Dedifferentiated amniotic fluid mesenchymal stem cell (primary cell): Measurements from ENCODE around the gene MRPL50.

ENCODE experiments used
- DNase-seq: peaks from one replicate; pipeline ENCODE4 v3.0.0-alpha.2; 2016; ENCODE audit errors: extremely low spot score

Gene MRPL50

DNA sequence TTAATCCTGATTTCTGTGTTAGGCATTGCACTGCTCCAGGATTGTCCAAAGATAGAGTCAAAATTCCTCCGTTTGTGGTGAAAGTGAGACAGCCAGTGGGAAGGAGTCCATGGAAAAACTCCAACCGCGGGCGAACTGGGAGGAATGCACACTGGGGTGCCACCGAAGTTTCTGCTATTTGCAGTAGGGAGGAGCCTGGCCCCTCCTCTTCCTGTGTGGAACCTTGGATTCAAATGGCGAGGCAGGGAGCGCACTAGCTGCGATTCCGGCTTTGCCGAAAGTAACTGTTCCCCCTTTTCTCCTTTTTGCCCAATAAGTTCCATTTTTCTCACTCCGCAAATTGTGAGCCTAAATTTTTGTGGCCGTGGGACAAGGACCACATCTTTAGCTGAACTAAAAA is 22.9 kb downstream of the MRPL50 start:
- no peak for DNase-seq

DNA sequence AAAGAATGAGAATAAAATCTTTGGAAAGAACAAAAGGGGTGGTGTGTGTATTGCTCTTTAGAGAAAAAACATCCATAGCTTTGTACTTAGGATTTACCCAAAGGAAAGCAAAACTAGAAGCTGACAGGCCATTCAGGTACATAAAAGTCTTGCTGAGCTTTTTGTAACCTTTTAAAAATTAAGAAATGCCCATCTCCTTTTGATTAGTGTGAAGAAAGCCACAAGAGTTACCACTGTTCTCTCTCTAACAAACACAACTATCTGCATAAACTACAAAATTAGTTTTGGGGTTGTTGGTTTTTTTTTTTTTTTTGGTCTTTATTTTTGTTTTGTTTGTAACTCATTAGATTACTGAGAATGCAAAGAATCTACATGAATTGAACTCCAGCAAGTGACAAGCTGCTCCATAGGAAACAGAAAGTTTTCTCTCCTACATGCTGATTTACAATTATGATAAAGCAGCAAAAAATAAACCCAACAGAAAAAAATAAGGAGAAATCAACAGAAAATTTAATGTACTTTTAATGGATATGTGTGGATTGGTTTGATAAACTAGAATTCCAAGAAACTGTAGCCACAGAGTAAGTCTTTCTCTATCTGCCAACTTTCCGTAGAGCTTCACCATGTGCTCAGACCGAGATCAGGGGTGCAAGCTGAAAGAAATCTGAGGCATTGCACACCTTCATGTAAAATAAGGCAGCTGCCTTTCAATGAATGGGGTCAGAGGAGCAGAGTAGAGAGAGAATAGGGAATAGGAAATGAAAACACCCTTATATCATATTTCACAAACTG is 25.9 kb downstream of the MRPL50 start:
- DNase-seq: no peak

DNA sequence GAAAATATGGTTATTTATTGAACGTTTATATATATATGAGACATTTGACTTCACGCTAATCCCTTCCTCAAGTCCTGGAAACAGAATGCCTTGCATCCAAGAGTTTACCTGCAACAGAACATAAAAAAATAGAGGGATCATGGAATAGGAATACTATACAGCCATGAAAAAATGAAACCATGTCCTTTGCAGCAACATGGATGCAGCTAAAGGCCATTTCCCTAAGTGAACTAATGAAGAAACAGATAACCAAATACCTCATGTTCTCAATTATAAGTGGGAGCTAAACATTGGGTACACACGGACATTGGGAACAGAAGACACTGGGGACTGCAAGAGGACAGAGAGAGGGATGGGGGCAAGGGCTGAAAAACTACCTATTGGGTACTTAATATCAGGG is 26.6 kb downstream of the MRPL50 start:
- no peak for DNase-seq

DNA sequence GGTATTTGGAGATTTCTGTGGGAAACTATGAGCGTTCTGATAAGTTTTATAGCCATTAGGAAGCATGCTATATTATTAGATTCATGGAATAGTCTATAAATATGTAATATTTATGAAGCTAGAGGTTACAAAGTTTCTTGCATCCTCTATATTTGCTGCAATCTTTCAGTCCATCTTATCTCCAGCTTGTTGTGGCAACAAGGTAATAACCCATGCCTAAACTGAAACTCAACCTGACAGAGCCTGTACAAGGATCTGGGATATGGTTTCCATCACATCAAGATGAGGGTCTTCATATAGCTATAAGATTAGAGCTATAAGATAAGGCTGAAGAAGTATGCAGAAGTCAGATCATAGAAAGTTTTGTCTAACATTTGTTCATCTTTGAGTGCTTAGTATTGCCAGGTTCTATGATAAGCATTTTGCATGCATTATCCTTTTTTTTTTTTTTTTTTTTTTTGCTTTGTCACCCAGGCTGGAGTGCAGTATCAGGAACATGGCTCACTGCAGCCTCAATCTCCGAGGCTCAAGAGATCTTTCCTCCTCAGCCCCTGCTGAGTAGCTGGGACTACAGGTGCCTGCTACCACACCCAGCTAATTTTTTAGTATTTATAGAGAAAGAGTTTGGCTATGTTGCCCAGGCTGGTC is 28.4 kb downstream of the MRPL50 start:
- no peak for DNase-seq

DNA sequence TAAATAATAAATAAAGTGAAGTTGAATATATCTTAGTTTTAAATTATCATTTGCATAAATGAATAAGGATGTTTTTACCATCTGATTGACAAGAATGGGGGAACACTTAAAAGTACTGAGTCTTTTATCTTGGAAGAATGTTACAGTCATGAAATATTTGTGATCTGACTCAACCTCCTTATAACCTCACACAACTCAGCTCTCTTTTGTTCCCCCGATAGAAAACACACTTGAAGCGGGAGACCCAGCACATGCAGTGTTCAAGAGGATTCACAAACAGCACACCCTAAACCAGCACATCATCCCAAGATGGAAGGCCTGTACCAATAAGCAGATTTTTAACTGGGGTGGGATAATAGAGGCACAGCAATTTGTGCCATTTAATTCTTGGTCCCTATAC is 29.1 kb downstream of the MRPL50 start:
- DNase-seq: no peak

DNA sequence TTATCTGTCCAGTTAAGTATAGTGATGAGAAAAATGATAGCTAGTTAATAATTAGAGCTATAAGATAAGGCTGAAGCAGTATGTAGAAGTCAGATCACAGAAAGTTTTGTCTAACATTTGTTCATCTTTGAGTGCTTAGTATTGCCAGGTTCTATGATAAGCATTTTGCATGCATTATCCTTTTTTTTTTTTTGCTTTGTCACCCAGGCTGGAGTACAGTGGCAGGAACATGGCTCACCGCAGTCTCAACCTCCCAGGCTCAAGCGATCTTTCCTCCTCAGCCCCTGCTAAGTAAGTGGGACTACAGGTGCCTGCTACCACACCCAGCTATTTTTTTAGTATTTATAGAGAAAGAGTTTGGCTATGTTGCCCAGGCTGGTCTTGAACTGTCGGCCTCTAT is 31.1 kb downstream of the MRPL50 start:
- DNase-seq: no peak

DNA sequence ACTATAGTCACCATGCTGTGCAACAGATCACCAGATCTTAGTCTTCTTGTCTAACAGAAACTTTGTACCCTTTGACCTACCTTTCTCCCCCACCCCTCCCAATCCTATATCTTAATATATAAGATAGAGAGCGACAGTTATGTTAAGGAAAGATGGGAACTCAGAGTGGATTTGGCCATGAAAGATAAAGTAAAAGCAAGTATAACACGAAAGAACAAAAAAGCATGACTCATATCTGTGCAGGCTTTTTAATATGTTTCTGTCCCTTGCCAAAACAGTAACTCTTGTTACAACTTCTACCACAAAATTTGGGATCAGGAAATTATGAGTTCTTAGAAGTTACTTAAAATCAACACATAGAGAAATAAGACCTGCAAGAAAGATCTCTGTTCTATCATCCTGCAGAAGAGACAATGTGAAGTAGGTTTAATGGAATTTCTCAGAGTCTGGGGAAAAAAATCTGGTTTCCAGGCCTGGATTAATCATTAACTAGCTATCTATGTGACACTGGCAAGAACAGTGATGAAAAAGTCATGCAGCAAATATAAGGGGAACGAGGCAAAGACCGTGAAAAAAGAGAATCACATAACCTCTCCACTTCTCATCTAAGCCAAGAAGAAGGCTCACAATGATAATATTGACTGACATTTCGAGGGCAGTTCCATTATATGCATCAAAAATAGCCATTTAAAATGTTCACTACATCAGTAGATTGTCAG is 32.2 kb downstream of the MRPL50 start:
- no peak for DNase-seq

DNA sequence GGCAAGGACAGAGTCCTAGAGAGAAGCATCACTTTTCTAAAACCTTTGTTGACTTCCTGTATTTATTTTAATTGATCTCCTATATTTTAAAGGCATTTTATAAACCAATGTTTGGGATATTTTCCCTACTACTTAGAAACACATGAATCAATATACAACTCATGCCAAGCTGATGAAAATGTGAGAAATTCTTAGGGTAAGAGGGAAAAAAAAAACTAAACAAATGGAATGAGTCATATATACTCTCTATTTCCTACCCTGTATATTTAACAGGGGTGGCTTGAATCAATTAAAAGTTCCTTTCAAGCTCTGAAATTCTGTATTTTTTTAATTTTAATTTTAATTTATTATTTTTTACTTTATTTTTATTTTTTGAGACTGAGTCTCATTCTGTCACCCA is 33.2 kb downstream of the MRPL50 start:
- DNase-seq: peak; percentile 15

DNA sequence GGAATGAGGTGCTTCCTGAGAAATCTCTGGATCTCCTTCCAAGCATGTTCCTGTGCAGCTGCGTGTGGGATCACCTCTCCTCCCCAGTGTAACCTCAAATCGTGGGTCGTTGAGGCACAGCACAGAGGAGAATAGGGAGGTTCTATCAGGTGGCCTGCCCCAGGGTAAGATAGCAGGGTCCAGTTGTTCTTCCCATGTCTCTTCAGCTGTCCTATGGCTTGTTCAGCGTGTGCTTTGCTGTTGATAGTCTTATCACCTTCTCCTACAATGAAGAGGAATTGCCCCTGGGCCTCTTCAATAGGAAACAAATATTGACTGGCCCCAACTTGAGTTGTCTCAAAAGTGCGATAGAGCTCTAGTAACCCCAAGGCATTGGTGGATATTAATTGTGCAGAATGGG is 36.0 kb downstream of the MRPL50 start:
- DNase-seq: no peak

DNA sequence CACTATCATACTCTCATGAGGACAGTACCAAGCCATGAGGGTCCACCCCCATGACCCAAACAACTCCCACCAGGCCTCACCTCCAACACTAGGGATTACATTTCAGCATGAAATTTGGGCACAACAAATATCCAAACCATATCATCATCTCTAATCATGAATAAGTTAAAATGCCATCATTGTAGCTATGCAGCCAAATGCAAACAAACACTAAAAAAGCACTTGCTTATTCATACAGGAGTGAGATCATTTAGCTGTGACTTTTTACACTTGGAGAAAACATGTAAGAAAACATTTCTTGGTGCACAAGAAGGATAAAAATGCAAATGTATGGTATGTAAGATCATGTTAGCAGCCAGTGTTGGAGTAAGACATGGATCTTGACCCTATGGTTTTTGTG is 37.8 kb downstream of the MRPL50 start:
- DNase-seq: no peak

DNA sequence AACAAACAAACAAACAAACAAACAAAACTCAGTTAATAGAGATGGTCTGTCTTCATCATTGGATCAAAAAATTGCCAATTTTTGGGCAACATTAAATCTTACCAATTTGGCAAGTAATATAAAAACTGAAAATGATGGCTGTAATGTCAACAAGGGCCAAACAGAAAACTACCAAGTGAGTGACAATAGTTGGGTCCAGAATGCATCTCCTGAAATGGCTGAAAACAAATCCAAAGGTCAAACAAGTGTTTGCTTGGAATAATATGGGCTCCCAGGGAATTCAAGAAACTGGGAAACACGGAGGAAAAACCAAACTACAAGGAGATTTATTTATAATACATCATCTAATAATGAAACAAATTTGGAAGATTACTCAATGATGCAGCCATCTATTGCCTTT is 38.7 kb downstream of the MRPL50 start:
- DNase-seq: no peak

DNA sequence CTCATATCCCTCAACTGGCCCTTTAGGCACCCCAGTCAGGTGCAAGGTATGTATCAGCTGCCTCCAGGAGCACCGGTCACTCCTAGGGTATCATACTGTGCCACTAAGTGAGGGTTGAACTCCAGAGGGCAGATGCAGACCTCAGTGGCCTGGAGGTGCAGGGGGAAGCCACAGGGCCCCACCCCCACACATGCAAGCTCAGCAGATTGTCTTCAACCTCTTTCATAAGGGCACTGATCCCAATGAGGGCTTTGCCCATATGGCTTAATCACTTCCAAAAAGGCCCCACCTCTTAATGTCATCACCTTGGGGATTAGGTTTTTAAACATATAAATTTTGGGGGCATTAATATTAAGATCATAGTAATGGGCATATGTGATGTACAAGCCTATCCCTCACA is 41.8 kb downstream of the MRPL50 start:
- DNase-seq: no peak

DNA sequence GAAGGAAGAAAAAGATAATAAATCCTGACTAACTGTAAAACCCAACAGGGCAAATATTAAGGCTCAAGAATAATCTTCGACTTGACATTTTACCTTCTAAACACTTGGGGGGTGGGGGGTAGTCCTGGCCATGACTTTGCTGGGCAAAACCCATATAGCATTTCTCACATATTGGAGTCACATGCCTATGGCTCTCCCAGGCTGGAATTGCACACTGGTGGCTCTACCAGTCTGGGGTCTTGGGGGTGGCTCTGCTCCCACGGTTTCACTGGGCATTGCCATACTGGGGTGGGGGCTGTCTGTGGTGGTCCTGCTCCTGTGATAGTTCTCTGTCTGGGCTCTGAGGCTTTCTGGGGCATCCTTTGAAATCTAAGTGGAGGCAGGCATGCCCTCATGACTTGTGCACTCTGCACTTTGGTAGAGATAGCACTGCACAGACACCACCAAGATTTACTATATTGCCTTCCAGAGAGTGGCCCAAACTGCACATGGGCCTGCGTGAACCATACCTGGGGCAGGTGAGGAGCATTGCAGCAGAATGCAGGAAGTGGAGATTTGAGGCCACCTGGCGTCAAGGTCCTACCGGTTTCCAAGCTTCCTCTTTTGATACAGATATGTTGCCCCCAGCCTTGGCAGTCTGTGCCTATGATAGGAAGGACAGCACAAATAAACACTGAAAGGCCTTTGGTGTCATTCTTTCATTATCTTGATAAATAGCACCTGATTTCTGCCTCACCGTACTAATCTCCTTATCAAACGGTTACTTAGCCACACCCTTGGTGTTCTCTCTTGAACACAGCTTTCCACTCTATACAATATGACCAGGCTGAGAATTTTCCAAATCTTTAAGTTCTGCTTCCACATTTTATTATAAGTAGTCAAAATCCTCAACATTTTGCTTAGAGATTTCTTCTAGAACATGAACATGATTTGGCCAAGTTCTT is 43.4 kb downstream of the MRPL50 start:
- no peak for DNase-seq

DNA sequence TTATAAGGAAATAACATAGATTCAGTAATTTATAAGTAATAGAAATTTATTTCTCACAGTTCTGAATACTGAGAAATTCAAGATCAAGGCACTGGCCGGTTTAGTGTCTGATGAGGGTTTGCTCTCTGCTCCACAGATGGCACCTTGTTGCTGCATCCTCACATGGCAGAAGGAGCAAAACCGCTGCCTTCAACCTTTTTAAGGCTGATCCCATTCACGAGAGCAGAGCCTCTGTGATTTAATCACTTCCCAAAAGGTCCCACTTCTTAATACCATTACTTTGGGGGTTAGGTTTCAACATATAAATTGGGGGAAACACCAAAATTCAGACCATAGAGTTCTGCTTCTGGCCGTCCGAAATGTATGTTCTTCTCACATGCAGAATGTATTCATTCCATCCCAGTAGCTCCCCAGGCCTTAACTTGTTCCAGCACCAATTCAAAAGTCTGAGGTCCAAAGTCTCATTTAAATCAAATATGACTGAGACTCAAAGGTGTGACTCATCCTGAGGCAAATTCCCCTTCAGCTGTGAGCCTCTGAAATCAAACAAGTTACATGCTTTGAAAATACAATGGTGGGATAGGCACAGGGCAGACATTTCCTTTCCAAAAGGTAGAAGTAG is 44.2 kb downstream of the MRPL50 start:
- no peak for DNase-seq

DNA sequence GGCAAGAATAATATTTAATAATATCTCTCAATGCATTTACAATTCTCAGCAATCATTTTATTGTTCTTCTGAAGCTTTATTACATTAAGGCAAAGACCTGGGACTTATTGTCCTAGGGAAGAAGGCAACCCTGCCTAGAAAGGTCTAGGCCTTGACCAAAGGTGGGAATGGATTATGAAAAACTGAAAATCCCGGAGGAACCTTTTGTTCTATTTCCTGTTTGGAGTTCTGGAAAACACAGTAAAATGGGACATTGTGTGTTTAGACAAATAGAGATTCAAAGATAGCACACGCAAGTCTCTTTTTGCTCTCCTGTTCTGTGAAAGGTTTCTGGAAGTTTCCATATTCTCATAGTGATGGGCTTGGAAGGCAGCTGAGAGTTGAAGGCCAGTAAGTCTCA is 44.7 kb downstream of the MRPL50 start:
- DNase-seq: no peak

DNA sequence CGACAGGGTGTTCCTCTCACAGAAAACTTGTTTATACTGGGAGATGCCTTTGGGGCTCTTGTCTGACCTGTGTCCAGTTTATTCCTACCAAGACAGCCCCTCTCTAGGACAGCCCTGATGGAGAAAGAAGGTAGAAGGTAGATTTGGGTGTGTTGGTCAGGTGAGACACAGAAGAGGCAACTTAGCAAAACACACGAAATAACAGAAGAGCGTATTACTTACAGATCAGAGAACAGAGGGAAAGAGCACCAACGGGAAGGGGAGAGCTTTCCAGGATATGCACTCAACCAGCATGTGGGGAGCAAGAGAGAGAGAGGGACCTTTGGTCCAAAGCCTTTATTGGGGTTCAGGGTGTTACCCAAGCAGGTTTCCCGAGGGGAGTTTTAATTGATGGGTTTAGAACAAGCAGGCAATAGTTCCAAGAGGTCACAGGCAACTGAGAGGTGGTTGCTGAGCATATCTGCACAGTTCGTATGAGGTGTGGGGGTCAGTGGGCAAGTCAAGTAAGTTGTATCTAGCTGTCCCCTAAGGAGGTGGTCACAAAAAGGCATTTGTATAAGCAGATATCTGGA is 45.4 kb downstream of the MRPL50 start:
- DNase-seq: no peak

DNA sequence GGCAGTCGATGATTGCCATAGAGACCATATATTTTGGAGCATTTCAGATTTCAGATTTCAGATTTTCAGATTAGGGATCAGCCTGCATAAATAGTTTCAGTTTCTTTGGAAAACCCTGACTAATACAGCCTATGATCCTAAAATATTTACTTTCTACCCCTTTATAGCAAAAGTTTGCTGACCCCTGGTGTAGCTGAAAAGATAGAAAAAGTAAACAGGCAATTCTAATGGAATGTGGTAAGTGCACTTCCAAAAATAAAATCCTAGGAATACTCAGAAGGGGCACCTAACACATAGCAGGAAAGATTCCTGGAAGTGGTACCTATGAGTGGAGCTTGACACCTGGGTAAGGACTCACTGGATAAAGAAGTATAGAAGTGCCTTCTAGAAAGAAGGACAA is 48.1 kb downstream of the MRPL50 start:
- DNase-seq: no peak

DNA sequence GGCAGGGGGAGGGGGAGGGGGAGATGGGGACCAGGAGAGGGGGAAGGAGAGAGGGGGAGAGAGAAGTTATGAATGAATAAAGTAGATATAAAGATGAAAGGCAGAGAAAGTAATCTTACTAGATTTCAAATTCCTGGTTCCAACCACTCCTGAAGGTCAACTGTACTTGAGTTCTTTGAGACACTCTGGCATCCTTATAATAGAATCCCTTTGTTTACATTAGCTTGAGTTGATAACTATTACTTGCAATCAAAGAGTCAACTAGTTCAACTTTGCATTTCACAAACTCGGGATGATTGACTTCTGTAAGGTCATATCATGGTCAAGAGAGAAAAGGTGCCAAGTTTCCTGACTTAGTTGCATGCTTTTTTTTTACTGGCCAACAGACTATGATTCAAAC is 55.8 kb downstream of the MRPL50 start:
- DNase-seq: no peak

DNA sequence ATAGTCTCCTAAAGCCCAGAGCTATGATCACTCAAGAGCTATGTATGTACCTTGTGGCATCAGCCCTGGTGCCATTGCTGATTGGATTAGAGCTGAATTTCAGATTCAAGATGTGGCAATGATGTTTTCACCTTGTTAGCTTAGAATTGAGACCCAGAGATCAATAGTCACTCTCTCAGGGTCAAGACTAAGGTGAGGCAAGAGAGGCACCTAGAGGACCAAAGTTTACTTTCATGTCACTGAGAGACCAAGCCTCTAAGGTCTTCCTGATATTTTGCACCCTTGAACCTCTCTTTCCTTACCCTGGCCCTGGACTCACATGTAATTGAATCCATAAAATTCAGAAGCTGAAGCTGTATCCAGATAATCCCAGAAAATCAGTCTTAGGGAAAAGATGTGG is 56.5 kb downstream of the MRPL50 start:
- no peak for DNase-seq
